ENCODE measurements around the gene ZNF831.

The ZNF831 gene

DNA sequence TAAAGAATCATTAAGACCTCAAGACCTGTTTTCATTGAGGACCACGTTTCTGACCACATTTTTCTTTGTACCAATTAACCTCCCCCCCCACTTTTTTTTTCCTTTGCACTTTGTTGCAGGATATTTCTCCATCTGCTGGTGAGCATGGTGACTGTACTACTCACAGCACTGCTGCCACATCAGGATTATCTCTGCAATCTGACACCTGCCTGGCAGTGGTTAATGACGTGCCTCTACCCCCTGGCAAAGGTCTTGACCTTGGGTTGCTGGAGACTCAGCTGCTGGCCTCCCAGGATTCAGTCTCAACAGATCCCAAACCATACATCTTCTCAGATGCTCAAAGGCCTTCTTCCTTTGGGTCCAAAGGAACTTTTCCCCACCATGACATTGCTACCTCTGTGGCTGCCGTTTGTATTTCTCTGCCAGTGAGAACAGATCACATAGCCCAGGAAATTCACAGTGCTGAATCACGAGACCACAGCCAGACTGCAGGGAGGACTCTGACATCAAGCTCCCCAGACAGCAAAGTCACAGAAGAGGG, 90.2 kb downstream of the ZNF831 start:
- DNase-seq = peak; percentile 65

DNA sequence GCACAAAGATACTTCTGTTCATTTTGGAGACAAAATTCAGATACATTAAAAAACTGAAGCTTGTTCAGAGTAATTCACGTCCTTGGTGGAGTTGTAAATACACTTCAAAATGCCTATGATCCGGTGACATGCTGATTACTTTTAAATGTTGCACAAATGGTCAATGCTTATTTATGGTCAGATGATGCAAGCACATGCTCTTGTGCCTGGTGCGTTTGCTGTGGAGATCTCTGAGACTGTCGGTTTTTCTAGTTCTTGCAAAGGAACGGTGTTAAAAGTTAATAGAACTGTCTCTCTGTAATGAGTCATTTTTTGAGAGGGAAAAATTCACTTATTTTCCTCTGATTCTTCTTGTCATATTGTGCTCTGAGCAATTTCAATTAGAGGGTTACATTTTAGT, 91.6 kb downstream of the ZNF831 start:
- DNase-seq = no peak

DNA sequence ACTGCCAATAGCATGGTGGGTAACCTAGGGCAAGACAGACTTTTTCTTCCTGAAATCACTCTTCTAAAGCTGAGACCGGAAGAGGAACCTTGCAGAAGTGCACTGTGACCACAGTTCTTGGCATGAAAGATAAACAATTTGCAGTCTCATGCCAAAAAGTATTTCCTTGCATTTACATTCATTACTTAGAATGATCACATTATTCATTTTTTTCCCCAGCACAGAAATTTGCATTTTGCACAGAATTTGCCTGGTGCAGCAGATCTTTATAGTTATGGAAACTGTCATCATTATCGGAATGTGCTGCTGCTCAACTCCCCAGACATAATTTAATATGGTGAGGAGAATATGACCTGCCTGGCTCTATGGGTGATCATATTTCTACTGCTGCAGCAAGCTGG, 94.6 kb downstream of the ZNF831 start:
- no peak for DNase-seq

DNA sequence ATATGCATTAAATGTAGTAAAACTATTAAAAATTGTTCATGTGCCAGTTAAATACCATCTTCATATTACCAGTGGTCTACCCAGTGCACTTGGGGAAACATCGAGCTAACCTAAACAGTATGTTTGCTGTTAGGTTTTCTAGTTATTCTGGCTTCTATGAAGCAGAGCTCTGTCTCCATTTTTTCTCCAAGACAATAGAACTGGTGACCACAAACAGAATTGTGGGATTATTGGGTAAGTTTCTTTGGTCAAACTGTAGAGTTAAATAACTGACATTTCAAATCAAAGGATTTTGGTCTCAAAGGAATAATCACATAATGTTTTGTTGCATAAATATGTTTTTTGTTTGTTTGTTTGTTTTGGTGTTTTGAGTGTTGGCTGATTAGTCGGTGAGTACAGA, 96.3 kb downstream of the ZNF831 start:
- no peak for DNase-seq

DNA sequence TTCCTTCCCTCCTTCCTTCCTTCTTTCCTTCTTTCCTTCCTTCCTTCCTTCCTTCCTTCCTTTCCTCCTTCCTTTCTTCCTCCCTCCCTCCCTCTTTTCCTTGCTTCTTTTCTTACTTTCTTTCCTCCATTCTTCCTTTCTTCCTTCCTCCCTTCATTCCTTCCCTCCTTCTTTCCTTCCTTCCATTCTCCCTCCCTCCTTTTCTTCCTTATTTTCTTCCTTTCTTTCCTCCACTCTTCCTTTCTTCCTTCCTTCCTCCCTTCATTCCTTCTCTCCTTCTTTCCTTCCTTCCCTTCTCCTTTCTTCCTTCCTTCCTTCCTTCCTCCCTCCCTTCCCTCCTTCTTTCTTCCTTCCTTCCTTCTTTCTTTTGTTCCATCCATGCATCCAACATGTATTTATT, 101.7 kb downstream of the ZNF831 start:
- no peak for DNase-seq

DNA sequence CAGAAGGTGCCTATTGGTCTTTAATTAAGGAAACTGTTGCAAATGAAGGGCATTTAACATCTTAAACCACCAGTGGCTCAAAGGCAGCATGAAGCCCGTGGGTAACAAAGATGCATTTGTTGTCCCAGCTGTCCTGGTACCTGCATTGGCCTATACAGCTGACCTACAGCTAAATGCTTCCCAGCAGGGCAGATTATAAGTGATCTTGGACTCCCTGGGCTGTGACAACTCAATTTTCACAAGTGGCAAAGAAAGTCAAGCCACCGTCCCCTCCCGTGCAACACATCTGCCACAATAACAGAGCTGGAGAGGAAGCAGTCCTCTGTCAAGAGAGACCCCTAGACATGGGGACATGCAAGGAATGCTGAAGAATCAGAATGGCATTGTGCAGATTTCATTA, 105.2 kb downstream of the ZNF831 start:
- no peak for DNase-seq

DNA sequence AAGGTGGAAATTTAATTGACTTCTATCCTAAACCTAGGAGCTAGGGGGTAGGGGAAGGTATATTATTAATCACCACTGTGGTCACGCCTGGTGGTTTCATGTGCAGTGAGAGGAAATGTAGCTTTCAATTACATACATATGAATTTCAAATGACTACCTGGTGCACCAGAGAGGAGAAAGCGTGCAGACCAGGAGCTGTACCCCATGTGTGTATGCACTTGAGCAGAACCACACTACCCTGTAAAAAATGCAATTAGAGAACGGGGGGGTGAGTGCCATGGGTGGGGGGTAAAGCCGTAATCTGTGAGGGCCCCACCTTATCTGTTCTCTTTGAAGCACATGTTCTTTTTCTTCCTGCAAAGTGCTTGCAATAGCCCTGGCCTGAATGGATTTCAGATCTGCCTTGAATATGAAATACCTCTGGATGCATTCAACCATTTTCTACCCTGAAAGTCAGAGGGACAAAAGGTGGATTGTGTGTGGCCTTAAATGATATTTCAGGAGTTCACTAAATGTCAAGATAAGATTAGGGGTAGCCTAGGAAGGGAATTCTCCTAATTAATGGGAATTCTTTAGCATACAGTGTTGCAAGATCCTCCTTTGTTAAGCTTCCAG, 105.9 kb downstream of the ZNF831 start:
- DNase-seq = no peak

DNA sequence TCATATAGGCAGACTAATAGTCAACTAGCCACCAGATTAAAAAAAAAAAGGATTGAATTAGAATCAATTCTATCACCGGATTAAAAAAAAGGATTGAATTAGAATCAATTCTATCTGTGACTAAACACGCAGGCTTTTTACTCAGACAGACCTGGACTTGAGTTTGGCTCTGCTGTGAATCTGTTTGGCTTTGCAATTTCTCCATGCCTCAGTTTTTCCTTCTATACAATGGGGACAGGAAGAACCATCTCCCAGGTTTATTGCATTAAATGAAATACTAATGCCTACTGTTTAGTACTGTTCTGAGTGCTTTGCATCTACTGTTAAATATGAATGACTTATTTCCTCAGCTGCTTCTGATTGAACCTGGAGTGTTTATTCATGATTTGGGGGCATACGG, 106.8 kb downstream of the ZNF831 start:
- DNase-seq = no peak

DNA sequence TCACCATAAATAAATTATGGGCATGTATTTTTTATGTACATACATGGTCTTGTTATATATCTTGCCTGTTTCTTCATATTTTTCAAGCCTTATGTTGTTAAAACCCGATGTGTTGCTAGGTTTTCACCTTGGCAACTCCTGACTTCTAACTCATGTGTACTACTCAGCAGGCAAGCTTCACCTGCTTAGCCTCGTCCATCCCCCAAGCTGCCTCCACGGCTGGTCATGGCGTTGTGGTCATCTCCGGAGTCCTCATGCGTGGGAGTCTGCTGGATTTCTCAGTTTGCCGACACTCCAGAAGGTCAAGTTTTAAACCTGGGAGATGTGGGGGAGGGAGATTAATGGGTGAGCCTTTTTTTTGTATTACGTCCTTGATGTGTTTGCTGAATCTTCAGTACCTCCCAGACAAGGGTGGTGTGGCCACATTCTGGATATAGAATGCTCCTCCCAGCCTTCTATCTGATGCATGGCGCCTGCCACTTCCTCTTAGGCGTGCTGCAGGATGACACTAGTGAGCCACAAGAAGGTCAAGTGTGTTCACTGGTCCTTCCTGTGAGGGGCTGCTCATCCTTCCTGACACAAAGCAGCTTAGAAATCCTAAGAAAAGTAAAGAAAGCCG, 110.2 kb downstream of the ZNF831 start:
- DNase-seq = no peak

DNA sequence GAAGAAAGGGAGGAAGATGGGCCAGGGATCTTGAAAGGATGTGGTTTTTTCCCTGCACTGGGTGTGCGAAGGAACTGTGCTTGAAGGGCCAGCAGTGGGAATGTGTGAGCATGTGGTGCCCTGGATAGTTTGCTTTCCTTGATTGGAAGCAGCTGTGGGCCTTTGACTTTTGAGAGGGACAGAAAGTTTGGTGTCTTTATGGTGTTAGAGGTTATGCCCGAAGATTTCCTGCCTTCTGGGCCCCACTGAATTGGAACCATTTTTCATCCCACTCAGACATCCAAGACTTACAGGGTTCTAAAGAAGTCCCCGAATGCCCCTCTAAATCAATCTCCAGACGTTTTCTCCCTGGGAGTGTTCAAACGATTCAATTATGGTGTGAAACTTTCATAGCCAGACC, 113.3 kb downstream of the ZNF831 start:
- no peak for DNase-seq

DNA sequence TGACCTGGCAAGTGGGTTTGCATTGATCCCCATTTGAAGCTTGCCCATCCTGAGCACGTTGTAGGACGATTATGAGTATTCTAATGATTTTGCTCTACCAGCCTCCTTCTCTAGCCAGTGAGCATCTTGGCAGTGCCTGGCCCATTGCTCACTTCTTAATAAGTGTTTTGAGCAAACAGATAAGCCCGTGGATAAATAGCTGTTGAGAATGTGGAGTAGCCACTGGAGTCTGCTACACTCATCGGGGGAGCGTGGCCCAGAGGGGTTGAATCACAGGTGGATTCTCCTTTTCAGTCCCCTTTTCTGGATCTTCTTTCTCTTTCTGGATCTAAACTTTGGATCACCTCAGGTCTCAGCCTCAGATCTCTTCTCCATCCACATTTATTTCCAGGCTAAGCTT, 120.8 kb downstream of the ZNF831 start:
- no peak for DNase-seq

DNA sequence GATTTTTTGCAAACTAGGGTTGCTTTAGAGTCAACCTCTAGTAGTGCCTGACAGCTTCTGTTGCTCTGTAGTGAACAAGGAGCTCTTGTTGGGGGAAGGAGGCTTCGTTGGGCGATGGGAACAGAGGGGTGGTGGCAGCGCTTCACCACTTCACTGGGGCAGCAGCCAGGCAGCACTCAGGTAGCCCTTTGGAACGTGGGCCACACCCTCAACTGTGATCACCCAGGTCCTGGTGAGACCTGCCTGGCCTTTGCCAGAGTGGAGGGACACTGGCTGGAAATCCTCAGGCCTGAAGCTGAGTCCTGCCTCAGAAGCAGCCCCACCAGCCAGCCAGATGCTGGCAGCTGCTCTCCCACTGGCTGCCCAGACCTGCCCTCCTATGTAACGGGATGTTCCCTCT, 126.4 kb downstream of the ZNF831 start:
- DNase-seq = no peak

DNA sequence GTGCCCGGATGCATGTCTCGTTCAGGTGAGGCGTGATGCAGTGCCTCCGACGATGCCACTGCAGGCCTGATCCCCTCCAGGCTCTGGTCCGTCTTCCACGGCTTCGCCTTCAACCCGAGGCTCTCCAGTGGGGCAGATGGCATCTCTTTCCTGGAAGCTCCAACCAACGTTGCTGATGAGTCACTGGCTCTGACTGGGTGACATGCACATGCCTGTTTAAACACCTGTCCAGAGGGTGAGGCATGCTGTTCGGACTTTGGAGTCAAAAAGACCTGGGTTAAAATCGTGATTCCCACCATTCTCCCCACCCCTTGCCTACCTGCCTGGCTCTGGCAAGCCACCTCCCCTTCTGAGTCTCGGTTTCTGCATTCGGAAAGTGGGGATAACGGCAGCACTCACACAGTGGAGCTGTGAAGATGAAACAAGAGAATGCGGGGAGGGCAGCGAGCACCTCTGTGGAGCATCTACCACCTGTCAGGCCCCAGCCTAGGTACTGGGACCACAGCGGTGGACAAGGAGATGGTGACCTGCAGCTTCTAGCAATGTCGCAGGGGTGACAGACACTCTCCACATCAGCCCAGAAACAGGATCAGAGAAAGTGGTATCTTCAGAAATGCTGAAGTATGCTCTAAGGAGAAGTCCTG, 128.2 kb downstream of the ZNF831 start:
- DNase-seq = no peak

DNA sequence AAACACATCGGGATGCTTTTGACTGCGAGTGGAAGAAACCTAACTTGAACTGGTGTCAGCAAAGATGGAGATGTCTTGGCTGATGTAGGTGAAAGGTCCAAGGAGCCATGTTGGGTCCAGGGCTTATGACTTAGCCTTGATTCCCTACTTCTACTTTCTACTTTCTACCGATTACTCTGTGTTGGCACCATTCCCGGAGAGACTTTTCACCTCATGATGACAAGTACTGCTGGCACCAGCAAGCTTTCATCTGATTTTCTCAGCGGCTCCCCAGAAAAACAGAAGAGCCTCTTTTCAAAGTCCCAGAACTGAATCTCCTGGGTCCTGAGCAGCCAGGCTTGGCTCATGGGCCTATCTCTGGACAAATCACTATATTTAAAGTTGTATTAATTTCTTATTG, 131.9 kb downstream of the ZNF831 start:
- no peak for DNase-seq

DNA sequence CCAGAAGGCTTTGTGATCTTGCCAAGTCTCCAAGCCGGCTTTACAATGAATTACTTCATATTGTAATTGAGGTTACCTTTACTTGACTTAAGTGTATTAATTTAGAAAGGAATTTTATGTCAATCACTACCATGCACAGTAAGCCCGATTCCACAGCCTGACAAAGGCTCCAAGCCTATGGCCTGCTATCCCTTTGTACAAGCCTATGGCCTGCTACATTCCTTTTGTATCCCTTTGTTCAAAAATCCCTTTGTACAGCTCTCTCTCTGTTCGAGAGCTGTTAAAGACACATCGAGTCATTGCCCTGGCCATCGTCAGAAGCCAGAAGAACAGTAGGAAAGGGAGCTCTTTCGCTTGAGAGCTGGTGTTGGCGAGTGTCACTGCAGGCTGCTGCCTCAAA, 134.1 kb downstream of the ZNF831 start:
- no peak for DNase-seq

DNA sequence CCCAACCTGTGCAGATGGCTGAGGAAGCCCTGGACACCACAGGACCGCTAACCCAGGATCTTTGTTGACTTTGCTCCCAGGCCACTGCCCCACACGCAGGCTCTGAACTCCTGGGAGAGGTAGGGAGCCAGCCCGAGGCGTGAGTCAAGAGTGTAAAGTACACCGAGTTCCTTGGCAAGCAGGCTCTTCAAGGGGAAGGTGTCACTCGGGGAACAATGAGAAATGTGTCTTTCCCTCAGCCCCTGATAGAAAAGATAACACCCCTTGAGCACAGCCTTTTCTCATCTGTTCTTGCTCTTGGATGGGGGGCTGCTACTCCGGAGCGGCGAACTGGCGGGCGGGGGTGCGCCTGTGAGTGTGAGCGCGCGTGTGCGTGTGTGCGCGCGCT, 136.3 kb downstream of the ZNF831 start:
- DNase-seq = no peak

DNA sequence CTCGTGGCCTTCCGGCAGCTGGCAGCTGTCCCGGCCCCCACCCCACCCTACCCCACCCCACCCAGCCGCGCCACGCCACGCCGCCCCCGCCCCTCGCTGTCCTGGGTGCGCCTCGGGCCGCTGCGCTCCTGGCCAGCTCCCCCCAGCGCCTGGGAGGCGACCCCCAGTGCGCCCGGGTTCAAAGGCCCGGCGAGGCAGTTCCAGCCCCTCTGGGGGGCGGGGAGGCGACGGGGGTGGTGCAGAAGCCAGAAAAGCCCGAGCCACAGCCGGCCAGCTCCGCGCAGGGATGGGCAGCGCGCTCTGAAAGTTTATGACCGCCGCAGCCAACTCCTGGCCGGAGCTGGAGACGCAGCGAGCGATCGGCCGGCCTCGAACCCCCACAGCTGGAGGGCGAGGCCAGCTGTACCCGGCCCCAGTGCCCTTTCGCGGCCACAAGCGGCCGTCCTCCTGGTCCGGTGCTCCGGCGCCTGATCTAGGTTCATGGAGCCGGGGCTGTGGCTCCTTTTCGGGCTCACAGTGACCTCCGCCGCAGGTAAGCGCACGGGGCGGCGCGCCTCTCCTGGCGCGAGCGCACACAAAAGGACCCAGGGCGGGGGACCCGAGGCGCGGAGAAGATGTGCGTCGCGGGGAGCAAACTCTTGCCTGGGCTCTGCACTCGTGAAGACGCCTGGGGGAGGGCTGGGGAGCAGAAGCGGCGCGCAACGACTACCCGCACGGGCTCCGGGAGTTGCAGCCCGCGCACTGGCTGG, 136.9 kb downstream of the ZNF831 start, which contains the start of gene EDN3:
Gene EDN3, plus strand, starts transcription at position 279 of the 749 bp plus-strand sequence. Its CDS starts 202 bp downstream, at position 481.
- DNase-seq = no peak

DNA sequence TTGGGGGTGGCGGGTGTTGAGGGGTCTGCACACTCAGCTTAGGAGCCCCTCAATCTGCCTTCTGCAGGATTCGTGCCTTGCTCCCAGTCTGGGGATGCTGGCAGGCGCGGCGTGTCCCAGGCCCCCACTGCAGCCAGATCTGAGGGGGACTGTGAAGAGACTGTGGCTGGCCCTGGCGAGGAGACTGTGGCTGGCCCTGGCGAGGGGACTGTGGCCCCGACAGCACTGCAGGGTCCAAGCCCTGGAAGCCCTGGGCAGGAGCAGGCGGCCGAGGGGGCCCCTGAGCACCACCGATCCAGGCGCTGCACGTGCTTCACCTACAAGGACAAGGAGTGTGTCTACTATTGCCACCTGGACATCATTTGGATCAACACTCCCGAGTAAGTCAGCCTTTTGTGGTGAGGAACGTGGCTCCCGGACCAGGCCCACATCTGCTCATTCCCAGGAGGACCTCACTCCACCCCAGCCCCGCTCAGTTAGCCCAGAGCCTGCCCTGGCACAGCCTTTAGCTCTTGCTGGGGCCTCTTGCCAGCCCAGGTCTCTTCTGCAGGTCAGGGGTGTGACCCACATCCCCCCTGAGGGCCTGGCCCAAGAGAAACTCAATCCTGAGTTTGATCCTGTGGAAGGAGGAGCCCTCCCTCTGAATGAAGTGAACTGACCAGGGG, 137.9 kb downstream of the ZNF831 start:
- no peak for DNase-seq

DNA sequence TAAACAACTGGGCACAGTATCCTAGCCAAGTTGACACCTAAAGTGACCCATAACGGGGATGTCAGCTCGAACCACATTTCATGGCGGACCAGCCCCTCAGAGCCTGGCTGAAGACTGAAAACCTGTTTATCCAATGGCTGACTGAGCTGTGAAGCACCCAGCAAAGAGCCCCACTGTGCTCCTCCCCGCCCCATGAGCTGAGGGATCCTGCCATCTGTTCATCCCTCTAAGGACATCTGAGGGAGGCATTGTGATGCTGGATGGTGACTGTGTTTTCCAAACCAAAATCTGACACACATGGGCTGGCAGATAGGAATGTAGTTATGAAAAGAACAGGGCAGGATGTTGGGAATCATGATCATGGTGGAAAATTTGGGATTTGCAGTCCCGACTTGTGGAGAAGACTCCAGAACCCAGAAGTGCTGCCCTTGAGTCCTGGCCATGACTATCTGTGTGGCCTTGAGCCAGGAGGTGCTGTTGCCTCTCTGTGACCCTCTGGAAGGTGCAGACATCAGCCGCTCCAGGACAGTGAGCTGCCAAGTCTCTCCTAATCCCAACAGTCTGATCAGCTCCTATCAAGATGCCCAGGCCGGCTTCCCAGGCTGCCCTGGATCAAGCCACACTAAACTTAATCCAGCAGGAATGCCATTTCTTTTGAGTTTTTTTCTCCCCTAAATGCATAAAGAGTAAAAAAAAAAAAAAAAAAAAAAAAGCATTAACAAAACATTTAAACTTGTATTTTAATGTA, 142.5 kb downstream of the ZNF831 start:
- peak; percentile 75 for DNase-seq

DNA sequence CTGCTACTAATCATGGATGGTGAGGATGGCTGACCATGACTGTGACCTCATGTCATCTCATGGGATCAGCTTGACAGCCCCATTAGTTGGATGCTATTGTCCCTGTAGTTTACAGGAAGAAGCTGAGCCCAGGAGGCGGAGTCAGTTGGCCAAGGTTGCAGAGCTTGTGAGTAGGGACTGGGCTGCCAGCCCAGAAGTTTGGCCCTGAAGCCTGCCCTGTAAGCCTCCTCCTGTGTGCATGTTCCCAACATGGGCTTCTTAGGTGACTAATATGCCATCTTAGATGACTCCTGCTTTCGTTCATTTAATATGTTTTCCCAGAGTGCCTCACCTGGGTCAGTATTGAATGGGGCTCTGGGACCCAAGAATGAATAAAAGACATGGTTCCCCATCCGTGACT, 143.6 kb downstream of the ZNF831 start:
- DNase-seq = no peak

Measured in NCI-H2171 (cell line).